K562 (cell line): ENCODE results near the gene ANO7. TPM values are rescaled to one million over a fixed set of nuclear protein-coding genes. Genes with fewer than 3 reads are reported as not detected.

ENCODE experiments used
- ATAC-seq: fragments of 200-7000 bp; cut with Tn5 transposase; 3 replicates; pipeline ENCODE4 v1.9.1; 2020; ENCODE audit warnings: moderate library complexity
- BruUV-seq: library from RNA; stranded (reverse); fragments of 400-500 nt; replicated peaks from 2 replicates; lab custom pipeline; 2021; lab: Mats Ljungman, UMichigan
- CTCF ChIA-PET: fragments of 300-600 bp; formaldehyde crosslinking; extraction: SDS; loops from one replicate; lab custom pipeline; 2021; ENCODE audit warnings: low intra/inter-chr PET ratio; lab: Yijun Ruan, JAX
- POLR2A ChIA-PET: fragments of 300-600, 350-650 bp; sonication (Branson Sonifier 250); formaldehyde crosslinking; extraction: SDS; loops from one replicate; lab custom pipeline; 2021; ENCODE audit warnings: antibody characterized with exemption, inconsistent platforms; lab: Yijun Ruan, JAX
- DNase-seq, 4 experiments: peaks; one replicate each; pipeline versions ENCODE4 v3.0.0 to v3.0.0-alpha.2; 2011 to 2018; ENCODE audit warnings: low spot score in 3 of 4, mixed read lengths in 3 of 4; ENCODE audit errors: extremely low read depth in 1 of 4
- FAIRE-seq: peaks from 2 replicates; lab custom pipeline; 2011; peaks lifted over from hg19 to GRCh38; lab: Jason Lieb, UNC
- H2AFZ ChIP-seq: 2 replicates; pipeline ENCODE4 v1.6.0; 2011; ENCODE audit warnings: low read depth, low read length, control low read depth, inconsistent platforms
- H3K27ac ChIP-seq: fragments of 200-600 bp; 3 replicates; pipeline ENCODE4 v1.8.0; 2011; ENCODE audit warnings: low read depth, mild to moderate bottlenecking, control low read depth, inconsistent platforms, low read length, moderate library complexity, mixed read lengths; ENCODE audit errors: extremely low read depth
- H3K27me3 ChIP-seq, 2 experiments: fragments of 300-600 bp in 1 of 2; 2 replicates in 1 of 2; 3 replicates in 1 of 2; pipeline versions ENCODE4 v1.6.0 to v1.8.0; 2011; ENCODE audit warnings: inconsistent platforms in 2 of 2, low read length in 2 of 2, mild to moderate bottlenecking in 1 of 2, mixed read lengths in 1 of 2, moderate library complexity in 1 of 2; ENCODE audit not compliant: control insufficient read depth in 2 of 2, insufficient read depth in 2 of 2
- H3K36me3 ChIP-seq: fragments of 300-600 bp; 3 replicates; pipeline ENCODE4 v1.8.0; 2011; ENCODE audit warnings: mild to moderate bottlenecking, low read length, inconsistent platforms; ENCODE audit not compliant: control insufficient read depth, insufficient read depth
- H3K4me1 ChIP-seq, 2 experiments: fragments of 200-600 bp in 1 of 2; replicated peaks in 1 of 2; 2 replicates in 1 of 2; 3 replicates in 1 of 2; pipeline versions ENCODE4 v1.5.1 to v1.8.0; 2011; ENCODE audit warnings: inconsistent platforms in 2 of 2, low read length in 2 of 2, mild to moderate bottlenecking in 1 of 2, mixed read lengths in 1 of 2, moderate library complexity in 1 of 2; ENCODE audit not compliant: control insufficient read depth in 2 of 2, insufficient read depth in 2 of 2
- H3K4me2 ChIP-seq: 2 replicates; pipeline ENCODE4 v1.6.1; 2011; ENCODE audit warnings: low read length, control low read depth, inconsistent platforms, mixed read lengths; ENCODE audit not compliant: insufficient read depth
- H3K4me3 ChIP-seq: fragments of 200-600 bp; sonication (generic), shearing (Covaris generic); 2 replicates; pipeline ENCODE4 v1.5.1; 2016; ENCODE audit warnings: control low read depth, inconsistent platforms
- H3K79me2 ChIP-seq: fragments of 200-600 bp; 3 replicates; pipeline ENCODE4 v1.8.0; 2011; ENCODE audit warnings: low read length, inconsistent platforms; ENCODE audit not compliant: control insufficient read depth, insufficient read depth
- H3K9ac ChIP-seq, 2 experiments: 2 replicates each; pipeline versions ENCODE4 v1.6.0 to v1.6.1; 2011; ENCODE audit warnings: low read depth in 2 of 2, low read length in 2 of 2, control low read depth in 1 of 2, inconsistent platforms in 1 of 2, mild to moderate bottlenecking in 1 of 2, mixed read lengths in 1 of 2; ENCODE audit not compliant: insufficient read depth in 1 of 2
- H3K9me1 ChIP-seq: one replicate; pipeline ENCODE4 v1.6.0; 2011; ENCODE audit warnings: inconsistent platforms, mild to moderate bottlenecking, low read length, moderate library complexity; ENCODE audit not compliant: control insufficient read depth, insufficient read depth
- H3K9me3 ChIP-seq: replicated peaks from 2 replicates; pipeline ENCODE4 v1.5.1; 2011; ENCODE audit warnings: low read depth, low read length, inconsistent platforms; ENCODE audit not compliant: control insufficient read depth, insufficient read depth
- H4K20me1 ChIP-seq: replicated peaks from 2 replicates; pipeline ENCODE4 v1.6.1; 2011; ENCODE audit warnings: low read length, inconsistent platforms, mixed read lengths; ENCODE audit not compliant: control insufficient read depth, insufficient read depth
- BHLHE40 ChIP-seq: IDR thresholded peaks from 2 replicates; pipeline ENCODE4 v1.6.1; 2011; ENCODE audit warnings: low read length, improper control_type of control experiment
- CREM ChIP-seq: IDR thresholded peaks from 2 replicates; pipeline ENCODE4 v1.6.1; 2014; ENCODE audit warnings: antibody characterized with exemption, low read depth
- CTBP1 ChIP-seq: fragments of 450-650 bp; IDR thresholded peaks from 2 replicates; pipeline ENCODE4 v1.6.1; 2016; ENCODE audit warnings: borderline replicate concordance
- HDAC1 ChIP-seq, 2 experiments: fragments of 450-650 bp; IDR thresholded peaks; 2 replicates each; pipeline ENCODE4 v1.6.1; 2016 to 2017; ENCODE audit warnings: inconsistent platforms in 1 of 2, mild to moderate bottlenecking in 1 of 2, moderate library complexity in 1 of 2
- HMBOX1 ChIP-seq: sonication (generic); IDR thresholded peaks from 2 replicates; pipeline ENCODE4 v1.6.1; 2016
- MAX ChIP-seq: sonication (generic); formaldehyde crosslinking; IDR thresholded peaks from 2 replicates; pipeline ENCODE4 v1.9.0; 2022; ENCODE audit warnings: mild to moderate bottlenecking, missing genetic modification reagents
- MAZ ChIP-seq, 2 experiments: fragments of 450-650 bp in 1 of 2; sonication (generic) in 1 of 2; formaldehyde crosslinking; IDR thresholded peaks in 1 of 2; conservative IDR thresholded peaks in 1 of 2; 2 replicates each; pipeline versions ENCODE4 v1.4.0 to v1.5.0; 2020; ENCODE audit warnings: mild to moderate bottlenecking in 1 of 2, missing genetic modification reagents in 1 of 2
- MEF2D ChIP-seq: conservative IDR thresholded peaks from 2 replicates; pipeline ENCODE4 v1.6.1; 2016; ENCODE audit warnings: low read depth, missing genetic modification characterization, missing compliant biosample characterization
- NR2C1 ChIP-seq, 2 experiments: fragments of 450-650 bp; IDR thresholded peaks; 2 replicates each; pipeline ENCODE4 v1.6.1; 2017; ENCODE audit warnings: mild to moderate bottlenecking in 2 of 2, antibody characterized with exemption in 1 of 2, inconsistent platforms in 1 of 2, missing compliant biosample characterization in 1 of 2, missing genetic modification characterization in 1 of 2
- NRF1 ChIP-seq, 2 experiments: fragments of 450-650 bp; IDR thresholded peaks in 1 of 2; conservative IDR thresholded peaks in 1 of 2; 2 replicates each; pipeline ENCODE4 v1.6.1; 2014; ENCODE audit warnings: mild to moderate bottlenecking in 2 of 2
- THAP12 ChIP-seq: fragments of 250-450 bp; sonication (Bioruptor Pico); IDR thresholded peaks from 2 replicates; pipeline ENCODE4 v1.9.0; 2021; ENCODE audit warnings: mild to moderate bottlenecking, inconsistent platforms
- ZNF174 ChIP-seq: fragments of 250-450 bp; sonication (Bioruptor Pico); IDR thresholded peaks from 2 replicates; pipeline ENCODE4 v1.4.0; 2020; ENCODE audit warnings: mild to moderate bottlenecking
- ZNF395 ChIP-seq: fragments of 200-800 bp; sonication (Bioruptor generic); IDR thresholded peaks from 2 replicates; pipeline ENCODE4 v1.6.1; 2017; ENCODE audit warnings: missing genetic modification characterization, missing compliant biosample characterization
- ZNF511 ChIP-seq: sonication (generic); formaldehyde crosslinking; IDR thresholded peaks from 2 replicates; pipeline ENCODE4 v1.8.0; 2022; ENCODE audit warnings: mild to moderate bottlenecking, missing genetic modification reagents
- WGBS: fragments of 100-300 bp; shearing (Covaris generic); methylation state at CpG from one replicate; pipeline ENCODE4 v1.1.6; 2016; ENCODE audit warnings: low coverage, mixed read lengths; ENCODE audit not compliant: insufficient coverage; ENCODE audit errors: missing lambda C conversion rate; 5-methylcytosine and 5-hydroxymethylcytosine counted together
- in situ Hi-C: fragments of 300-500 bp; cut with MboI; formaldehyde crosslinking; loops from 4 replicates; pipeline ENCODE4 v1.15.0; 2018; ENCODE audit warnings: inconsistent platforms, mixed read lengths
- intact Hi-C: fragments of 100-400 bp; cut with micrococcal nuclease; formaldehyde crosslinking; loops from 2 replicates; pipeline ENCODE4 v1.14.2; 2022
- polyA plus RNA-seq, 8 experiments: library from polyadenylated mRNA; depleted of rRNA in 4 of 8; stranded (reverse) in 5 of 8; unstranded in 3 of 8; fragments of >200 nt; fragmentation: Nextera tagmentation in 2 of 8; fragmentation: Illumina TruSeq in 1 of 8; extraction: Ambion mirVana in 2 of 8; extraction: Trizol in 1 of 8; gene quantifications; 2 replicates each; pipeline versions ENCODE4 v1.2.1 to v1.2.3, GENCODE V29; 2011 to 2014; ENCODE audit warnings: inconsistent platforms in 1 of 8, missing spikeins in 1 of 8
- total RNA-seq, 7 experiments: library from RNA; depleted of rRNA in 6 of 7; stranded (reverse); fragments of >200 nt in 6 of 7; fragmentation: Illumina TruSeq in 2 of 7; extraction: Trizol in 2 of 7; gene quantifications; 2 replicates each; pipeline versions ENCODE4 v1.2.1 to v1.2.3, GENCODE V29; 2011 to 2021; ENCODE audit warnings: low replicate concordance in 1 of 7

ANO7 gene
- total and polyA plus RNA-seq, 9 of the 15 experiments (the other 6 are each of a cell fraction or from before 2014, with no cell fraction given): 0.28 to 5.1 (median 1.1) TPM

GRCh38 chr2:241217320-241218031, 29.0 kb downstream of the ANO7 start:
- ChIA-PET CTCF (no interaction called here), POLR2A (interaction anchor here (0.6 kb wide), 2 partner anchors 150 to 305 kb away, joined by 3 read pairs; no protein-coding TSS in a partner anchor)
- BruUV-seq: no TSS peak
- H3K36me3 ChIP-seq: 0 out of 3 replicates have a peak, but pooled peaks cover 3% of the 10 kb centered on the region
- peak overlapping the region; percentile 86 for H2AFZ ChIP-seq
- 0% methylated on average over 19 of the region's 77 CpGs for WGBS
- H3K27ac ChIP-seq: peak overlapping the region; percentile 51; the same call in 2 of the 3 replicates
- H3K27me3 ChIP-seq: peaks cover 0 to 26% of the 10 kb centered on the region in 2 experiments; a peak in 3 of 5 replicates
- peak overlapping the region; percentile 40 for H3K4me3 ChIP-seq
- H3K9ac ChIP-seq: peak overlapping the region; percentile 30 to 87; a peak in 3 of 4 replicates
- H3K9me1 ChIP-seq: no peaks in the 10 kb centered on the region
- peaks cover 2 to 25% of the 10 kb centered on the region in 2 experiments; a peak in 3 of 5 replicates for H3K4me1 ChIP-seq
- peak; percentile 71 to 89 (median 88) for DNase-seq
- FAIRE-seq: no peak
- H3K9me3 ChIP-seq: no peaks in the 10 kb centered on the region
- H3K79me2 ChIP-seq: peaks cover 15% of the 10 kb centered on the region
- in situ Hi-C loops: no loop called here
- peak; percentile 85 for ATAC-seq
- intact Hi-C loops: loop anchor here (5.0 kb wide), 1 partner anchor 140 kb away; no protein-coding TSS in a partner anchor
- H3K4me2 ChIP-seq: peak overlapping the region; percentile 79
- H4K20me1 ChIP-seq: peaks cover 5% of the 10 kb centered on the region; the same call in 1 of the 2 replicates
- TF ChIP-seq ZNF511 (CRISPR knock-in tag) (peak; percentile 39; the same call in 1 of the 2 replicates), NRF1 (conservative IDR thresholded peaks at IDR 0.05 in 1 of 2, IDR thresholded peaks at IDR 0.05 in 1 of 2) (peak; percentile 55 to 57), ZNF174 (CRISPR knock-in tag) (no peak), HMBOX1 (no peak), MEF2D (no peak), CREM (peak; percentile 24; the same call in 1 of the 2 replicates), MAX (peak; percentile 82), BHLHE40 (0 out of 2 replicates have a peak, but pooled peaks have one; percentile 32), CTBP1 (peak; percentile 84), MAZ (CRISPR knock-in tag; conservative IDR thresholded peaks at IDR 0.05 in 1 of 2, IDR thresholded peaks at IDR 0.05 in 1 of 2) (peak; percentile 45 to 60; a peak in 3 of 4 replicates), HDAC1 (IDR thresholded peaks at IDR 0.05) (peak in 1 of 2 experiments; percentile 33; a peak in 1 of 4 replicates), NR2C1 (IDR thresholded peaks at IDR 0.05) (no peak), NR2C1 (tag; IDR thresholded peaks at IDR 0.05) (no peak), THAP12 (CRISPR knock-in tag) (no peak), ZNF395 (CRISPR knock-in tag) (peak; percentile 86)
